HG02981 (cell line): ENCODE measurements around the gene NAT8L.
"Not testable (repeated sequence)": the region's sequence is repeated elsewhere in the genome, so short reads cannot be mapped to it uniquely, and the experiment has no call there.

Source experiments
- ATAC-seq: cut with Tn5 transposase; IDR thresholded peaks from one replicate; pipeline ENCODE4 v1.9.1; 2021; ENCODE audit warnings: mild to moderate bottlenecking, moderate library complexity; ENCODE audit not compliant: unreplicated experiment

The NAT8L gene, protein sequence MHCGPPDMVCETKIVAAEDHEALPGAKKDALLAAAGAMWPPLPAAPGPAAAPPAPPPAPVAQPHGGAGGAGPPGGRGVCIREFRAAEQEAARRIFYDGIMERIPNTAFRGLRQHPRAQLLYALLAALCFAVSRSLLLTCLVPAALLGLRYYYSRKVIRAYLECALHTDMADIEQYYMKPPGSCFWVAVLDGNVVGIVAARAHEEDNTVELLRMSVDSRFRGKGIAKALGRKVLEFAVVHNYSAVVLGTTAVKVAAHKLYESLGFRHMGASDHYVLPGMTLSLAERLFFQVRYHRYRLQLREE

DNA sequence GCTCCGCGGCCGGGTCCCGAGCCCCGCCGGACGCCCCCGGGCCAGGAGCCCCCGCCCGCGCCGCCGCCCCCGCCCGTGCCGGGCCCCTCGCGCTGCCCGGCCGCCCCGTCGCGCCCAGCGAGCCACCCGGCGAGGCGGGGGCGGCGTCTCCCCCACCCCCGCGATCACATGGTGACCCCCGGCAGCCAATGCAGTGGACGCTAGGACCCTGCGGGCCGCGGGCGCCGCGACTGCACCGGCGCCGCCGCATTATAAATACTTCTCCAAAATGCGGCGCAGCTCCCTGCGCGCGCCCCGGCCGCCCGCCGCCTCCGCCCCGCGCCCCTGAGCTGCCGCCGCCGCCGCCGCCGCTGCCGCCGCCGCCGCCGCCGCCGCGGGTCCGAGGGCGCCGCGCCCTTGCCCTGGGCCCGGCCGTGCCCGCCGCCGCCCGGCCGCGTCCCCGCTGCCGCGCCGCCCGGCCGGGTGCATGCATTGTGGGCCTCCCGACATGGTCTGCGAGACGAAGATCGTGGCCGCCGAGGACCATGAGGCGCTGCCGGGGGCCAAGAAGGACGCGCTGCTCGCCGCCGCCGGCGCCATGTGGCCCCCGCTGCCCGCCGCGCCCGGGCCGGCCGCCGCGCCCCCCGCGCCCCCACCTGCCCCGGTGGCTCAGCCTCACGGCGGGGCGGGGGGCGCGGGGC is at the start of gene NAT8L:
NAT8L (plus strand) TSS at position 282 of the 680 bp plus-strand sequence; CDS start at position 467, 185 bp downstream.
- ATAC-seq, result no peak

- peak; percentile 15 for ATAC-seq
Observed at GRCh38 chr4:2009651-2010233, 49.4 kb upstream of the NAT8L start.

GRCh38 chr4:2011583-2011982 is 47.5 kb upstream of the NAT8L start:
- ATAC-seq, result no peak

- ATAC-seq, result no peak
Observed at GRCh38 chr4:2015008-2015407, 44.1 kb upstream of the NAT8L start.

DNA sequence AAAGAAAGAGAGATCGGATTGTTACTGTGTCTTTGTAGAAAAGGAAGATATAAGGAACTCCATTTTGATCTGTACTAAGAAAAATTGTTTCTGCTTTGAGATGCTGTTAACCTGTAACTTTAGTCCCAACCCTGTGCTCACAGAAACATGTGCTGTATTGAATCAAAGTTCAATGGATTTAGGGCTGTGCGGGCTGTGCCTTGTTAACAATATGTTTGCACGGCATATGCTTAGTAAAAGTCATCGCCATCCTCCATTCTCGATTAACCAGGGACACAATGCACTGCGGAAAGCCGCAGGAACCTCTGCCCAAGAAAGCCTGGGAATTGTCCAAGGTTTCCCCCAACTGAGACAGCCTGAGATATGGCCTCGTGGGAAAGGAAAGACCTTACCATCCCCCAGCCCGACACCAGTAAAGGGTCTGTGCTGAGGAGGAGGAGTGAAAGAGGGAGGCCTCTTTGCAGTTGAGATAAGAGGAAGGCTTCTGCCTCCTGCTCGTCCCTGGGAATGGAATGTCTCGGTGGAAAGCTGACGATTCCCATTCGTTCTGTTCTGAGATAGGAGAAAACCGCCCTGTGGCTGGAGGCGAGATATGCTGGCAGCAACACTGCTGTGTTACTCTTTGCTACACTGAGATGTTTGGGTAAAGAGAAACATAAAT is 37.6 kb upstream of the NAT8L start:
- ATAC-seq, result not testable (repeated sequence)

- no peak for ATAC-seq
Observed at GRCh38 chr4:2024683-2025082, 34.4 kb upstream of the NAT8L start.

DNA sequence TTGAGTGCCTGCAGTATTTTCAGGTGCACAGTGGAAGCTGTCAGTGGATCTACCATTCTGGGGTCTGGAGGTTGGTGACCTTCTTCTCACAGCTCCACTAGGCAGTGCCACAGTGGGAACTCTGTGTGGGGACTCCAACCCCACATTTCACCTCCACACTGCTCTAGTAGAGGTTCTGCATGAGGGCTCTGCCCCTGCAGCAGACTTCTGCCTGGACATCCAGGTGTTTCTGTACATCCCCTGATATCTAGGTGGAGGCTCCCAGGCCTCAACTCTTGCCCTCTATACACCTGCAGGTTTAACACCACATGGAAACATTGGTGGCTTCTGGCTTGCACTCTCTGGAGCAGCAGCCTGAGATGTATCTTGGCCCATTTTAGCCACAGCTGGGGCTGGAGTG is 33.3 kb upstream of the NAT8L start:
- ATAC-seq, result no peak

DNA sequence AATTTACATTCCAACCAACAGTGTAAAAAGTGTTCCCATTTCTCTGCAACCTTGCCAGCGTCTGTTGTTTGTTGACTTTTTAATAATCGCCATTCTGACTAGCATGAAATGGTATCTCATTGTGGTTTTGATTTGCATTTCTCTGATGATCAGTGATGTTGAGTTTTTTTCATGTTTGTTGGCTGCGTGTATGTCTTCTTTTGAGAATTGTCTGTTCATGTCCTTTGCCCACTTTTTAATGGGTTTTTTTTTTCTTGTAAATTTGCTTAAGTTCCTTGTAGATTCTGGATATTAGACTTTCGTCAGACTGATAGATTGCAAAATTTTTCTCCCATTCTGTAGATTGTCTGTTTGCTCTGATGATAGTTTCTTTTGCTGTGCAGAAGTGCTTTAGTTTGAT is 32.0 kb upstream of the NAT8L start:
- ATAC-seq, result not testable (repeated sequence)

- ATAC-seq, result not testable (repeated sequence)
Observed at GRCh38 chr4:2031161-2031560, 28.0 kb upstream of the NAT8L start.

DNA sequence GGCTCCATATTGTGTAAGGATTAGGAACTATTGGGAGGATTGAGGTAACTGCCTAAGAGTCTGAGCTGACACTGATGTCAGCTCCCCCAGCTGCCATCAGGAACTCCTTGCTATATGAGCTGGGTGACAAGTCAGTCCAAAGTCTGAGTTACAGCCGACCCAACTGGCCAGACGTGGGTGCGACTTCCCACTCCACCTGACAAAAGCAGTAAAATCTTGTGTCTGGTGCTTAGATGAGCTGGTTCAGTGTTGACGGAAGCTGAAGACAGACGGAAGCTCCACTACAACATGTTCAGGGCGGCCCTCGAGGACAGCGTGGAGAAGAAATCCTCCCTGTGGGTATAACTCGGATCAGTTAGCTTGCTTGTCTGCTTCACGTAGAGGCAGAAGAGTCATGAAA is 22.8 kb upstream of the NAT8L start:
- ATAC-seq, result no peak

DNA sequence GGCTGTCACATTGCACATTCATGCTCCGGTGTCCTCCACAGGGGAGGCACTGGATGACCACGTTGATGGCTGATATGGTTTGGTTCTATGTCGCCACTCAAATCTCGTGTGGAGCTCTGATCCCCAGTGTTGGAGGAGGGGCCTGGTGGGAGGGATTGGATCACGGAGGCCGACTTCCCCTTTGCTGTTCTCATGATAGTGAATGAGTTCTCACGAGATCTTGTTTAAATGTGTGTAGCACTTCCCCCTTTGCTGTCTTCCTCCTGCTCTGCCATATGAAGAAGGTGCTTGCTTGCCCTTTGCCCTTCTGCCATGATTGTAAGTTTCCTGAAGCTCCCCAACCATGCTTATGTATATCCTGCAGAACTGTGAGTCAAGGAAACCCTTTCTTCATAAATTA is 22.3 kb upstream of the NAT8L start:
- no peak for ATAC-seq

DNA sequence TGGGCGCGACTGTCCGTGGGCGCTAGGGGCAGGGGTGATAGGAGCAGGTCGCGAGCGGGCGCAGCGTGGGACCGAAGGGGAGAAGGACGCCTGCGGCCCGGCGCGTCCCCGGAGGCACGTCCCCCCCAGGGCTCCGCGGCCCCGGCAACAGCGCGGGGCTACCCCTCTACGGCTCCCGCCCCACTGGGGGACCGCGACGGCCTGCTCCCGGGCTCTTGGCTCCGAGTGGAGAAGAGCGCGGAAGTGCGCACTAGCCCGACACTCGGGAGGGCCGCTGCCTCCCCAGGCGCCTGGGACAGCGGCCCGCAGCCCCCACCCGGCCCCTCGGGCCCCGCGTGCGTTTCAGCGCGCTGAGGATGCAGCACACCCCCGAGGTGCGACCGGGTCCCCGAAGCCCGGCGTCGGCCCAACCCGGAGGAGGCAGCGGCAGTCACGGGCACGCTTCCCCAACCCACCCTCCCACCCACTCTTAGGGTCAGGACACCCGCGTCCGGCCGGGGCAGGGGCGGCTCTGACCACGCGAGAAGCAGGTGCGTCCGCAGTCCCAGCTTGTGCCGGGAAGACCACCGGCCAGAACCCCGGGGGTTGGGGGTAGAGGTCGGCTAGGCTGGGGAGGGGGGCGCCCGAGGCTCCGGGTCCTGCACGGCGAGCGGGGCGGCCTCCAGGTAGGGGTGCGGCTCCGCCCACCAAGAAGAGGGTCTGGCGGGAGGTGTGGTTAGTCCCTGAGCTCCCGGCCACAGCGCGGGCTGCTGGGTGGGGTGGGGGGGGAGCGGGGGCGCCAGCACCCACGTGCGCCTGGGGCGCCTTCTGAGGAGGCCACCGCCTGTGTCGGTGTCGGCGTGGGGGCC is 18.5 kb upstream of the NAT8L start:
- ATAC-seq, result no peak

DNA sequence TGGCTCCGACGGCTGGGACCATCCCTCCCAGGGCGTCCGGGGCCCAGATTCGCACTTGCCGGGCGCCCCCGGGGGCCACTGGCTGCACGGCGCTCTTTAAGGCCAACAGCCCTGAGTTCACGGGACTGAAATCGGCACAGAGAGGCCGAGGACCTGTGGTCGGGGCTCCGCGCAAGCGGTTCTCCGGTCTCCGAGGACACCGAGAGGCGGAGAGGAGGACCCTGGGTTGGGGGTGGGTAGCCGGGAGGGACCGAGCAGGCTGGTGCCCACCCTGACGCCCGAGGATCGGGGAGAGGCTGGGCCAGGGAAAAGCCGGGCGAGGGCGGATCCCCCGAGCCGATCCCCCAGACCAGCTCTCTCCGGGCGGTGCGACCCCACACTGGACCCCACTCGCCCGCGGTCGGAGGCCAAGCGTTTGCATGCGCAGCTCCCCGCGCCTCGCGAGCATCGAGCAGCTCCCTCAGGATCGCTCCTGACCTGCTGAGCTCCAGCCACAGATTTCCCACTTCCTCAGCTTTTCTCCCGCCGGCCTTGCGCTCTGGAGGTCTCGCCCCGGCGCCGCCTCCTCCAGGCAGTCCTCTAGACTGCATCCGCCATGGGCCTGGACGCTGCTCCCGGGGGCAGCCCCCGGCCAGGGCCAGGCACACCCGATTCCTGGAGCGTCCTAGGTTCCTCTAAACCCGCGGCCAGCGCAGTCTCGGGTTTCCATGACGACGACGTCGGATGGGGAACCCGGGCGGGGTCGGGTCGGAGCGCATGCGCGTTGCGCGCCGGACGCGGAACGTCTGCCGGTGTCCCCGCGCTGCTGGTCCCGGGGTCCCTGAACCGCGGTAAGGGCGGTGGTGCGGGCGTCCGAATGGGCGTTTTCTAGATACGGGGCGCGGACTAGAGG is 17.6 kb upstream of the NAT8L start:
- peak; percentile 67 for ATAC-seq

GRCh38 chr4:2042204-2042946 is 16.8 kb upstream of the NAT8L start:
- ATAC-seq, result peak; percentile 27

GRCh38 chr4:2042947-2043395 is 16.2 kb upstream of the NAT8L start:
- no peak for ATAC-seq

DNA sequence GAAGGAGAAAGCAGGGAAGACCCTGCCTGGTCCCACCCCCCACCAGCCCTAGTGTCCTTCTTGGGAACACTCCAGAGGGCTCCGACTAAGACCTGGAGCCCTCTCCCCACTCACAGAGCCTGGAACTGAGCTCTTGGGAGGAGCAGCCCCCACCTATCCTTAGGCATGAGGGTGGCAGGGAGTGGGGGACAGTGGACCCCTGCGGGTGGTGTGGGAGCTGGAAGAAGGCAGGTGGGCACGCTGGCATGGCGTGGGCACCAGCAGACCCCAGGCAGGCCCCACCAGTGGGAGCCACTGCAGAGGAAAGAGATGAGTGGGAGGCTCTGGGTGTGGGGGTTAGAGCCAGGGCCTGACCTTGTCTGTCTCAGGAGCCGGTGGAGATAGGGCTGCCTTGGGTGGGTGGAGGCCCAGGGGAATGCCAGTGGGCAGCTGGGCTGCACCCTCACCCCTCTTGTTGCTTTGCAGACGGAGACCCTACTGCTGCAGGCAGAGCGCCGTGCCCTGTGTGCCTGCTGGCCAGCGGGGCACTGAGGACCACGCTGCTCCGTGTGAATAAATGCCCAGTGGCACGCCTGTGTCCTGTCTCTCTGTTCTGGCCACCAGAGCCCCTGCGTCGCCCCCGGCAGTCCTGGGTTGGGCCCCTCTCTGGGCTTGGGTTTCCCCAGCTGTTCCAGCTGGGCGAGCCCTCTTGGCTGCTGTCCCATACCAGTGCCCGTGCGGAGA is 15.6 kb upstream of the NAT8L start:
- no peak for ATAC-seq

DNA sequence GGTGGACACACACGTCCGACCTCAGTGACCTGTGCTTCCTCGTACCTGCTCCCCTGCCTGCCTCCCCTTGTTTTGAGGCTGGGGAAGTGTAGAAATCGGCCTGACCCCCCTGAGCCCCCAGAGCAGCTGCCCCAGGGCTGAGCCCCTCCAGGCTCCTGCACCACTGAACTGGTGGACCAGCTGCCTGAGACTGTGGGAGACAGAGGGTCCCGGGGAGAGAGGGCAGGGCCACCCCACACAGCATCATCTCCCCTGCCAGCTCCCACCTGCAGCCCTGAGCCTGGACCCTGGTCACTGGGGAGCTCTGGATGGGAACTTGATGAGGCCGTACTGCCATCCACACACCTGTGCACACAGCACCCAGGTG is 15.0 kb upstream of the NAT8L start:
- ATAC-seq, result no peak
